ENCODE measurements around the gene SAE1.
"Not testable (repeated sequence)": the region's sequence is repeated elsewhere in the genome, so short reads cannot be mapped to it uniquely, and the experiment has no call there.

SAE1 gene

GRCh38 chr19:47240996-47241918, 110.6 kb downstream of the SAE1 start:
- peak; percentile 47 for DNase-seq (ENCODE audit: low spot score)

GRCh38 chr19:47241919-47242577, 111.4 kb downstream of the SAE1 start:
- no peak for DNase-seq (ENCODE audit: low spot score)

DNA sequence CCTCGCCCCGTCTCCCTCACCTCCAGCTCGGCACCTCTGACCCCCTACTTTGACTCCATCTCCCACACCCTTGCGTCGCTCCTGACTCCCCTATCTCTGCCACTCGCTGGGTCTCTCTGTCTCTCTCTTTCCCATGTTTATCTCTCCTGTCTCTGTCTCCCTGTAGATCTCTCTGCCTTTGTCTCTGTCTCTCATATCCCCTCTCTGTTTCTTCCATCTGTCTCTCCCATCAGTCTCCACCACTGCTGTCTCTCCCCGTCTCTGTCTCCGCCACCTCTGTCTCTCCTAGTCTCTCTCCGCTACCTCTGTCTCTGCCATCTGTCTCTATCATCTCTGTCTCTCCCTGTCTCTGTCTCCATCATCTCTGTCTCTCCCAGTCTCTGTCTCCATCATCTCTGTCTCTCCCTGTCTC, 112.7 kb downstream of the SAE1 start:
- DNase-seq (ENCODE audit: low spot score), result no peak

GRCh38 chr19:47243776-47244547, 113.3 kb downstream of the SAE1 start:
- peak; percentile 79 for DNase-seq (ENCODE audit: low spot score)

GRCh38 chr19:47247308-47247990, 116.8 kb downstream of the SAE1 start:
- DNase-seq (ENCODE audit: low spot score), result peak; percentile 60

GRCh38 chr19:47253016-47253415, 122.4 kb downstream of the SAE1 start:
- DNase-seq (ENCODE audit: low spot score), result not testable (repeated sequence)

- no peak for DNase-seq (ENCODE audit: low spot score)
Observed at GRCh38 chr19:47253467-47253881, 122.8 kb downstream of the SAE1 start.

DNA sequence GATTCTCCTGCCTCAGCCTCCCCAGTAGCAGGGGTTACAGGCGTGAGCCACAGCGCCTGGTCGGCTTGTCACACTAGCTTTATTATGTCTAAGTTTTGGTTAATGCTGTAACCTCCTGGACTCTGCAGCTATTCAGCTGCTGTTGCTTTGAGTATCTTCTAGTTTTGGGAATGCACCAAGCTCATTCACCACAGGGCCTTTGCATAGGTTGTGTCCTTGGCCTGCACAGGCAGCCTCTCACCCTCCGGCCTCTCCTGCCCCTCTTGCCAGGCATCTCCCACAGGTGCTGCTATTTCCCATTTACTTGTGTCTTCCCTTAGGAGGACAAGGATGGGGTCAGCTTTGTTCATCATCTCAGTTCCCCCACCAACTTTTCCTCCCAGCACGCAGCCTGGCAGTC, 123.3 kb downstream of the SAE1 start:
- no peak for DNase-seq (ENCODE audit: low spot score)

DNA sequence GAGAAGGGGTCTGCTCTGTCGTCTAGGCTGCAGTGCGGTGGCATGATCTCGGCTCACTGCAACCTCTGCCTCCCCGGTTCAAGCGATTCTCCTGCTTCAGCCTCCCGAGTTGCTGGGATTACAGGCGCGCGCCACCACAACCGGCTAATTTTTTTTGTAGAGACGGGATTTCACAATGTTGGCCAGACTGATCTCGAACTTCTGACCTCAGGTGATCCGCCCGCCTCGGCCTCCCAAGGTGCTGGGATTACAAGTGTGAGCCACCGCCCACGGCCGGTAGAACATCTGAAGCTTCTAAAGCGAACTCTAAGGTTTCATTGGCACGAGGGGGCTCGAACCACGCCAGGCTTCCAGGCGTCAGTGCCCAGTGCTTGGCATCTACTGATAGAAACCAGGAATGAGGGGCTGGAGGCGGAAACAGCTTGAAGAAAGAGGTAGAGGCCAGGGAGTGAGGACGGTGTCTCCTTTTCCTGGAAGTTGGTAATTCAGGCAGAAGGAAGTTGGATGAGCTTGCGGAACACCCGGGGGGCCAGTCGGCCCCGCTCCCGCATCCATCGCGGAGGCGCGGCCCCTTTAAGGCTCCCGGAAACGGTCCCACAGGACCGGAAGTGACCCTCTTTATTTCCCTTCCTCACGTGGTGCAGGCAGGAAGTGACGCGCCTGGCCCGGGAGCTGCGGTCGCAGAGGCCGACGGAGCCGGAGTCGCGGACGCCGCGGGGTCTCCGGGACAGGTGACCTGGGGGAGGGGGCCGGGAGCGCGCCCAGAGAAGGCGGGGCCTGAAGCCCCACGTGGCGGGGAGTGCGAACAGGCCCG, 125.5 kb downstream of the SAE1 start, which contains the start of gene CCDC9:
Gene CCDC9, plus strand, starts transcription at position 647 of the 814 bp plus-strand sequence. CDS start 1,876 bp downstream, outside the sequence.
- no peak for DNase-seq (ENCODE audit: low spot score)

DNA sequence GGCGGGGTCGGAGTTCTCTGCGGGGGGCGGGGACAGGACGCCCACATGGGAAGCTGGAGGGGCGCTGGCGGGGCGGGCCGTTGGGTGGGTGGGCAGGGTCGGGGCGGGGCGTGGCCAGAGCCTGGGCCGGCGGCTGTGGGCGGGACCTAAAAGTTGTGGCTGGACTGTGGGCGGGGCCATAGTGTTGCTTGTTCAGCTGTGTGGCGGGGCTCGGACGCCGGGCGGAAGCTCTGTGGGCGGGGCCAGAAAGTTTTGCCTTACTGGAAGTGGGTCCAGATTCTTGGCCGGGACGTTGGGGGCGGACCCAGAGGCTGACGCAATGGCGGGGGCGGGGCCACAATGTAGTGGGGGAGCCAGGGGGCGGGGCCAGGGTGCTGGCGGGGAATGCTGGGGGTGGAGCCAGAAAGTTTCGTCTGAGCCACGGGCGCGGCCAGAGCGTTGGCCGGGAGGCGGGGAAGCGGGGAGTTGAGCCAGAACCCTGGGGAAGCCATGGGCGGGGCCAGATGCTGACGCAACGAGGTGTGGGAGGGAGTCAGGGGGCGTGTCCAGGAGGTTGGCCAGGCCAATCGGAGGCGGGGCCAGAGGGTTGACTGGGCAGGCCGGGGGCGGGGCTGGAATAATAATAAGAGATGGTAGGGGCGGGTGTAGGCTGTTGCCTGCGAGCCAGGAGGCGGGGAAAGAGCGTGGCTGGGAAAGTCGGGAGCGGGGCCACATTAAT, 126.2 kb downstream of the SAE1 start:
- DNase-seq (ENCODE audit: low spot score), result peak; percentile 100

DNA sequence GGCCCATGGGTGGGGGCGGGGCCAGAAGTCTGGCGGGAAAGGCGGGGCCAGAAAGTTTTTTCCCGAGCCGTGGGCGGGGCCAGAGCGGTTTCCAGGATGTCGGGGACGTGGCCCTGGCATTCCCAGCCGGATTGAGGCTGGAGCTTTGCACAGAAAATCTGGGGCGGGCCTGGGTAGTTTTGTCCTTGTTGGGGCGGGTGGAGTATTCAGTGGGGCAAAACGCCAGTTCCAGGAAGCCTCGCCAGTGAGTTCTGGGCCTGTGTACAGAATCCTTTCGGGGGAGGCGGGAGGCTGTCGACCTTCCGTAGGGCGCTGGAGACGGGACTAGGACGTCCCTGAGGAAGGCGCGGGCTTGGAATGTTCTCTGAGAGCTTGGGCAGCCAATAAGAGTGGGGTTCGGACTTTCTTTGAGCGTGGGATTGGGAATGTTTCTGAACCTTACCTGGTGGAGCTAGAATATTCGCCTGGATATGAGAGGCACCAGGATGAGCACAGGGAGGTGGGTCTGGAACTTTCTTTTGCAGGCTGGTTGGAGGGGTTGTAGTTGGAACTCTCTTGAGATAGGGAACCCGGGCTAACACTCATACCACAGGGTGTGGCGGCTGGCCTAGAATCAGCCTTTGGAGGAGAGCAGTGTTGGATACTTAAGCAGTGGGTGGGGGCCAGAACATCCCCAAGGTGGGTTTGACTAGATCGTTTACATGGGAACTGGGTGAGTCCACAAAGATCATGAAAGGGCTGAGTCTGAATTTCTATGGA, 127.0 kb downstream of the SAE1 start:
- DNase-seq (ENCODE audit: low spot score), result no peak

GRCh38 chr19:47258434-47258833, 127.8 kb downstream of the SAE1 start:
- no peak for DNase-seq (ENCODE audit: low spot score)

- no peak for DNase-seq (ENCODE audit: low spot score)
Observed at GRCh38 chr19:47258895-47259555, 128.4 kb downstream of the SAE1 start.
